Stimulated activated memory B cell treated with anti-CD40 and anti-IgM and Interleukin-4, amounts not matched to agents 10 μg/mL and 1 μg/mL and 100 μg/mL, for 72 hours (primary cell): ENCODE data around the gene SLITRK3.

ENCODE experiments used
- ATAC-seq: fragments of 150-1000 bp; cut with Tn5 transposase; 2 replicates; pipeline ENCODE4 v1.10.0; 2021
- H3K27ac Mint-ChIP-seq: one replicate; pipeline ENCODE4 v1.8.0; 2022; ENCODE audit warnings: mild to moderate bottlenecking, mixed read lengths
- H3K27me3 Mint-ChIP-seq: one replicate; pipeline ENCODE4 v1.8.0; 2022; ENCODE audit warnings: mixed read lengths
- H3K36me3 Mint-ChIP-seq: one replicate; pipeline ENCODE4 v1.8.0; 2022; ENCODE audit warnings: mixed read lengths
- H3K4me1 Mint-ChIP-seq: one replicate; pipeline ENCODE4 v1.8.0; 2022; ENCODE audit warnings: mixed read lengths
- H3K4me3 Mint-ChIP-seq: one replicate; pipeline ENCODE4 v1.8.0; 2022; ENCODE audit warnings: mild to moderate bottlenecking, moderate library complexity, mixed read lengths
- H3K9me3 Mint-ChIP-seq: one replicate; pipeline ENCODE4 v1.8.0; 2022; ENCODE audit warnings: mixed read lengths

Gene SLITRK3

GRCh38 chr3:165196577-165197480, 645 bp upstream of the SLITRK3 start:
- no peak for ATAC-seq
- H3K4me1 Mint-ChIP-seq = peaks cover 17% of the 10 kb centered on the region
- H3K9me3 Mint-ChIP-seq = peaks cover 2% of the 10 kb centered on the region
- peaks cover 52% of the 10 kb centered on the region for H3K27me3 Mint-ChIP-seq
- peak overlapping the region; percentile 1 for H3K4me3 Mint-ChIP-seq
- H3K27ac Mint-ChIP-seq = no peak overlapping the region
- H3K36me3 Mint-ChIP-seq = no peaks in the 10 kb centered on the region

- no peak overlapping the region for H3K4me3 Mint-ChIP-seq
These were observed 944 bp downstream of the SLITRK3 start for GRCh38 chr3:165195241-165195639.

GRCh38 chr3:165194511-165195240, 1.5 kb downstream of the SLITRK3 start:
- Mint-ChIP-seq H3K4me3 (no peak overlapping the region), H3K27ac (no peak overlapping the region), H3K36me3 (no peaks in the 10 kb centered on the region), H3K9me3 (peaks cover 2% of the 10 kb centered on the region), H3K4me1 (peaks cover 17% of the 10 kb centered on the region), H3K27me3 (peaks cover 56% of the 10 kb centered on the region)
- ATAC-seq = no peak

More at GRCh38 chr3:165195241-165195639, 944 bp downstream of the SLITRK3 start:
- no peaks in the 10 kb centered on the region for H3K36me3 Mint-ChIP-seq
- H3K4me1 Mint-ChIP-seq = peaks cover 17% of the 10 kb centered on the region
- peaks cover 2% of the 10 kb centered on the region for H3K9me3 Mint-ChIP-seq
- H3K27ac Mint-ChIP-seq = no peak overlapping the region
- H3K27me3 Mint-ChIP-seq = peaks cover 56% of the 10 kb centered on the region
- ATAC-seq = no peak

DNA sequence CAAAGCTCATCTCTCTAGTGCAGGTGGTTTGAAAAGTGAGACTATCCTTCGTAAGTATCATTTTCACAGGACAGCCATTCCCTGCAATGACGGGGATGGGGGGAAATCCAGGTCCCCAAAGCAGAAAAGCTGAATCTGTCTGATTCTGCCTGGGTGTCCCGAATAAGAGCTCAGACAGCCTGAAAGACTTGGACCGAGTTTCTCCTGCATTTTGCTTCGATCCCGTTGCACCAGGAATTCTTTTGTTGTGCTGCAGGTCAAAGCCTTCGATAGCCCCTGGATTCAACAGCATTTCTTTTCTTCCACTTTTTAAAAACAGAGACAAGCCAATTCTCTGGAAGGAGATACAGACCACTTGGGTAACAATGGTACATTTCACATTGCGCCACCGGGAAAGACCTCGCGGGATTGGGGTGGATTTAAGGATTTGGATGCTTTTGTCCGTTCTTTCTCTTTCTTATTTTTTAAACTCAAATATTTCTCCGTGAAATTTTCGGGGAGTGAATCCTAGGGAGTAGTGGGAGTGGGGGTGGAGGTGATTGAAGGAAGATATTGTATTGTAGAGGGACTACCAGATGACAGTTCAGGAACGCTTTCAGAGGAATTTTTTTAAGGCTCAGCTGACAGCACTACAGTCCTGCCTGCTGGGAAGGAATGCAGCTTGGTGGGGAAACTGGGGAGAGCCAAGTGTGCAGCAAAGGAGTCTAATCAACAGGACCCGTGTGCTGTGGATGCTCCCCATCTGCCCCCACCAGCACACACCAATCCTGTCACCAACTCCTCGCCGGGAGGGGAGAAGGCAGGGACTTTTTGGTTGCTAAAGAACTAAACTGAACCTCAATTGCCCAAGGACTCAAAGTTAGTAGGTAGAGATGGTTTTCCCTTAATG, 2.6 kb downstream of the SLITRK3 start:
- Mint-ChIP-seq H3K4me3 (no peak overlapping the region), H3K36me3 (no peaks in the 10 kb centered on the region), H3K27me3 (peaks cover 56% of the 10 kb centered on the region), H3K9me3 (peaks cover 2% of the 10 kb centered on the region), H3K27ac (no peak overlapping the region), H3K4me1 (peaks cover 17% of the 10 kb centered on the region)
- no peak for ATAC-seq

DNA sequence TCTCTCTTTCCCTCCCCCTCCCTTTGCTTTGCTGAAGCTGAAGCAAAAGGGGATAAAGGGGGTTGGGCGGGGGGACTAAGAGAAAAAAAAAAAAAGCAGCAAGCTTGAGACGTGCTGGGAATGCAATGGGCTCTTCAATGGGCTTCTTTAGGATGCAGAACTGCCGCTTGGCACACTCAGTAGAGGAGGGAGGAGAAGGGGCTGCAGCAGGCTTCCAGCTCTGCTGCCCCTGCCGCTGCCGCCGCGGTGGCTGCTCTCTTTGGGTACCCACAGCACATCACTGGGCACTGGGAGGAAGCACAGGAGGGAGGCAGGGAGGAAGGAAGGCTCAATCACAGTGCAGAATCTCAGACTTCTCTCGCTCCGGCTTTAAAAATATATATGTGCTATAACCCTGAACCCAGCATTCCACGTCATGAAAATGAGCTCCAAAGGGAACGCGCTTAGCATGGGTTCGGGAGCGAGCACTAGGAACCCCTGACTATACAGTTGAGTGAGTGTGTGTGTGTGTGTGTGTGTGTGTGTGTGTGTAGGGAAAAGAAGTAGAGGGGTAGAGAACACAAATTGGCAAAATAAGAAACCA, 3.5 kb downstream of the SLITRK3 start:
- peaks cover 17% of the 10 kb centered on the region for H3K4me1 Mint-ChIP-seq
- H3K4me3 Mint-ChIP-seq = no peak overlapping the region
- H3K9me3 Mint-ChIP-seq = peaks cover 2% of the 10 kb centered on the region
- peaks cover 56% of the 10 kb centered on the region for H3K27me3 Mint-ChIP-seq
- no peak overlapping the region for H3K27ac Mint-ChIP-seq
- ATAC-seq = no peak
- no peaks in the 10 kb centered on the region for H3K36me3 Mint-ChIP-seq

GRCh38 chr3:165191491-165191890, 4.7 kb downstream of the SLITRK3 start:
- Mint-ChIP-seq H3K4me1 (peaks cover 11% of the 10 kb centered on the region), H3K9me3 (no peaks in the 10 kb centered on the region), H3K4me3 (no peak overlapping the region), H3K27ac (no peak overlapping the region), H3K27me3 (peaks cover 47% of the 10 kb centered on the region), H3K36me3 (no peaks in the 10 kb centered on the region)
- ATAC-seq = no peak

- no peaks in the 10 kb centered on the region for H3K9me3 Mint-ChIP-seq
- H3K27me3 Mint-ChIP-seq = peaks cover 20% of the 10 kb centered on the region
- H3K27ac Mint-ChIP-seq = no peak overlapping the region
- no peak for ATAC-seq
- H3K4me1 Mint-ChIP-seq = peaks cover 6% of the 10 kb centered on the region
- H3K4me3 Mint-ChIP-seq = no peak overlapping the region
- H3K36me3 Mint-ChIP-seq = no peaks in the 10 kb centered on the region
These were observed 7.7 kb downstream of the SLITRK3 start for GRCh38 chr3:165188452-165188851.

GRCh38 chr3:165185707-165186327, 10.4 kb downstream of the SLITRK3 start:
- peak; percentile 72 for ATAC-seq
- H3K4me3 Mint-ChIP-seq = no peak overlapping the region
- H3K27me3 Mint-ChIP-seq = no peaks in the 10 kb centered on the region
- H3K9me3 Mint-ChIP-seq = no peaks in the 10 kb centered on the region
- H3K4me1 Mint-ChIP-seq = no peaks in the 10 kb centered on the region
- H3K36me3 Mint-ChIP-seq = no peaks in the 10 kb centered on the region
- H3K27ac Mint-ChIP-seq = no peak overlapping the region

DNA sequence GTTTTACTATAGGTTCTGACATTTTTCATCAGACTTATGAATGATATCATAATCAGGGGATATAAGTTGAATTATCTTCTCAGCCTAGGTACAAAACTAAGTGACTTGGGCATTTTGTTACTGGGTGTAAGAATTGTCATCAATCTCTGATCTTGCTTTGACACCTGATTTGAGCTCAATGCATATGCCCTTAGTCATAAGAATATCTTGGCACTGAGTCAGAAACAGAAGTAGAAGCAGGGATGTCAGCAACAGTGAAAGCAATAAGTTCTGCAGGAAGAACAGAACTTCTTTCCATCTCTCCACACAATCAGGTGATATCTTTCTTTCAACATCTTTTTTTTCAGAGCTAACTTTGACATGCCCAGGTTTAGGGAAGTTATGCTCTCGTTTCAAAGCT, 14.6 kb downstream of the SLITRK3 start:
- no peak for ATAC-seq
- no peaks in the 10 kb centered on the region for H3K36me3 Mint-ChIP-seq
- no peaks in the 10 kb centered on the region for H3K9me3 Mint-ChIP-seq
- no peaks in the 10 kb centered on the region for H3K4me1 Mint-ChIP-seq
- H3K27ac Mint-ChIP-seq = no peak overlapping the region
- no peaks in the 10 kb centered on the region for H3K27me3 Mint-ChIP-seq
- no peak overlapping the region for H3K4me3 Mint-ChIP-seq

DNA sequence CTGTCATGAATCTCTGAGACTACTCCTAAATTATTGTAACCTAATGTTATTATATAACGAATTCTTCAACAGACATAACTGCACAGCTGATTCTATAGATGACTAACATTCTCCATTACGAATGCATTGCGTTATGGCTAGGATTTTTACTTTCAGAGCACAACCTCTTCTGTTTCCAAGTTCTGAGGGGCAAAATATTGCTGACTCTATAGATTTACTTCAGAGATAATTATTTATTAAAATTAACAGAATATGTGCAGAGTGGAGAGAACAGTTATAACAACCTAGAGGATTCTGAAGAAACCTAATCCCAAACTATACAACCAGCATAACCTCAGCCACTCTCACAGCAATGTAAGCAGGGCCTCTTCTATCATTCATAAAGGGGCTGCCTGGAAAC, 25.9 kb downstream of the SLITRK3 start:
- Mint-ChIP-seq H3K4me1 (no peaks in the 10 kb centered on the region), H3K27me3 (no peaks in the 10 kb centered on the region), H3K27ac (no peak overlapping the region), H3K9me3 (peaks cover 7% of the 10 kb centered on the region), H3K4me3 (no peak overlapping the region), H3K36me3 (no peaks in the 10 kb centered on the region)
- ATAC-seq = no peak

- Mint-ChIP-seq H3K9me3 (peaks cover 7% of the 10 kb centered on the region), H3K27me3 (no peaks in the 10 kb centered on the region), H3K27ac (no peak overlapping the region), H3K4me1 (no peaks in the 10 kb centered on the region), H3K4me3 (no peak overlapping the region), H3K36me3 (no peaks in the 10 kb centered on the region)
- ATAC-seq = no peak
These were observed 26.8 kb downstream of the SLITRK3 start for GRCh38 chr3:165169368-165169767.

DNA sequence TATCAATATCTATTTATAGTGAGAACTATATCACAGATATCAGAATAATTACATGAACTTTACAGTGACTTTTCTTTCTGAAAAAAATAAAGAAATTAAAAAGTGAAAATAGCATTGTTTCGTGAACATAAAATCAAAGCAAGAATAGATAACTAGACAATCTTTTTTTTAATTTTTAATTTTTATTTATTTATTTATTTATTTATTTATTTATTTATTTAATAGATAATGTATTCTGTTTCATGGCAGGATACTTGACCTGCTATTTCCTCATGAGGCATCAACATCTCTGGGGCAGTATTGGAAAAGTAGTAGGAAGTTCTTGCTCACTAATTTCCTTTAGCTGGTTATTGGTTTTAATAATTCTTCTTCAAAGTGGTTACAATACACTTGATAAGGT, 33.3 kb downstream of the SLITRK3 start:
- no peak overlapping the region for H3K27ac Mint-ChIP-seq
- no peaks in the 10 kb centered on the region for H3K4me1 Mint-ChIP-seq
- H3K4me3 Mint-ChIP-seq = no peak overlapping the region
- H3K9me3 Mint-ChIP-seq = peaks cover 7% of the 10 kb centered on the region
- no peaks in the 10 kb centered on the region for H3K27me3 Mint-ChIP-seq
- H3K36me3 Mint-ChIP-seq = no peaks in the 10 kb centered on the region
- ATAC-seq = no peak

DNA sequence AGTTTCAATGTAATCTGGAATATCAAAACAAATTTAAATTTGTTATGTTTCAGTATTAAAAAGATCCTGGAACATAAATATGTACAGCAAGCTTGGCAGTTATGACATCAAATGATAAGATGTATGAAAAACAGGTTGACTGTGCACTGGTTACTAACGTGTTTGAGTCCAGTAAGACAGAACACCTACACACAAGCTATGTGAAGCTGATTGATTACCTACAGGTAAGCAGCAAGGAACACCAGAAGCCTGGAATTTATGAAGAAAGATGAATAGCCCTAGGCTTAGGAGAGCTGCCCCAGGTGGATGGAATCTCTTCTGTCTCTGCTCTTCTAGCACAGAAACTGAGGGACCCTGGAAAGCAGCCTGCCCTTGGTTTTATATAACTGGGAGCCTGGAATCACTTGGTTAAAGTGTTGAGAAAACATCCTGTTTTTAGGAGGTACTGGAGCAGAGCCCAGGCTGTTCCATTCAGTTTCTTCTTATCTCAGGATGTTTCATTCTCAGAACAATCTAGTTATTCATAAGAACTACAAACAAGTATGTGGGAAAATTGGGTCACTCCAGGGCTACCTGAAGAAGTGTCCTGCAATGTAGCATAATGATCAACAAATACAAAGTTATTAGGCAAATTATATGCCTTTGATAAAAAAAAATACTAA, 36.3 kb downstream of the SLITRK3 start:
- Mint-ChIP-seq H3K9me3 (no peaks in the 10 kb centered on the region), H3K4me1 (no peaks in the 10 kb centered on the region), H3K27me3 (no peaks in the 10 kb centered on the region), H3K4me3 (no peak overlapping the region), H3K36me3 (no peaks in the 10 kb centered on the region), H3K27ac (no peak overlapping the region)
- ATAC-seq = no peak

GRCh38 chr3:165158011-165158410, 38.2 kb downstream of the SLITRK3 start:
- ATAC-seq = no peak
- H3K4me3 Mint-ChIP-seq = no peak overlapping the region
- H3K4me1 Mint-ChIP-seq = no peaks in the 10 kb centered on the region
- no peaks in the 10 kb centered on the region for H3K36me3 Mint-ChIP-seq
- no peaks in the 10 kb centered on the region for H3K9me3 Mint-ChIP-seq
- H3K27me3 Mint-ChIP-seq = no peaks in the 10 kb centered on the region
- H3K27ac Mint-ChIP-seq = no peak overlapping the region
